G401 (cell line): ENCODE results near the gene NRIP1. TPM values are rescaled to one million over a fixed set of nuclear protein-coding genes. Genes with fewer than 3 reads are reported as not detected.

ENCODE experiments used
- DNase-seq: peaks from one replicate; pipeline ENCODE4 v3.0.0-alpha.2; 2015; ENCODE audit warnings: low spot score
- in situ Hi-C: cut with HindIII; loops from 2 replicates; pipeline ENCODE4 v1.10.0; 2016; ENCODE audit warnings: low sequenced_read_pairs, mixed read lengths
- total RNA-seq: library from RNA; depleted of rRNA; stranded (reverse); fragments of >200 nt; shearing (Covaris generic); gene quantifications from 2 replicates; pipeline ENCODE4 v1.2.3, GENCODE V29; 2014

Gene NRIP1
- total RNA-seq, 1 experiment from 2014 or later, result 56.4 TPM

DNA sequence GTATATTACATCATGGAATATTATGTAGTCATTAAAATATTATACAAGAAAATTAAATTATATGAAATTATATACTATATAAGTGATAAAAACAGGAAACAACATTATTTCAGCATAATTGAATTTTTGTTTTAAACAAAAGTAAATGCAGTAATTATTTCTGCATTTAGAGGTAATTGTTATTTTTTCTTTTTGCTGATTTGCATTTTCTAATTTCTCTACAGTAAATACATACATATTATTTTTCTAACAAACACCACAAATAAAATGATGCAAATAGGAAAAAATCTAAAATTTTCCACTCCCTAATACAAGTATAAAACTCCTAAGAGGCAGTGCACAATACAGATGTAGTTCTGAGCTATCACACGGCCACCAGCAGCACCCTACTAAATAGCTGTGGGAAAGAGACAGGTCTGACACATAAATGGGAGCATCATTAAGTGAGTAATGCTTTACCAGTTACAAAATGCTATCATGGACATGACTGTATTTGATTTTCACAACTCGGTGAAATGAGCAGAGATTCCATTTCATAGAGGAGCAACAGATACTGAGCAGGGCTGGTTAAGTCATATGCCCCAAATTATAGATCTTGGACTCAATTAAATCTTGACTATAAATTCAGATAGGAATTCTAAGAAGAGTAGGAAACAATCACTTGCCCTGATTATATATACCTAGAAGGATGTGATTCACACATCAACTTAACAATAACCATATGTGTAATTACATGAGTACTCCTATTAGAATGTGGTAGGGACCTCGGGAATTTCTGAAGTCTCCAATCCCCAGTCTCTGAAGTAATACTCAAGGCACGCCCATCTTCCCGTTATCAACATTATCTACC is 49.0 kb downstream of the NRIP1 start:
- no peak for DNase-seq
- in situ Hi-C loops, result no loop called here

DNA sequence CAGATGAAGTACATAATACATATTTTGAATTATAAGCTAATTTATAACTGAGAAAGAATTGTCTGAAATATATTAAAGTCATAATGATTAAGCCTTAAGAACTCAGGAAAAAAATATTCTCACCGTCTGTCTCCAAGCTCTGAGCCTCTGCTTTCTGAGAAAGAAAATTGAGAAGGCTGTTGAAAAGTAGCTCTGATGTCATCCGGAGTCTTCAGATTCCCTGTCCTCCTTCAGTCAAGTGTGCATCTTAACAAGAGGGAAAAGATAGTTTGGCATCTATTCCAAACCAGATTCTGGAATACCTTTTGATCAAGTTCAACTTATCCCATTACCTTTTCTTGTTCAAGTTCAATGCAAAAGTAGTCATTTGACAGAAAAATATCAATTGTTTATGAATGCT is 50.6 kb downstream of the NRIP1 start:
- in situ Hi-C loops, result no loop called here
- no peak for DNase-seq

DNA sequence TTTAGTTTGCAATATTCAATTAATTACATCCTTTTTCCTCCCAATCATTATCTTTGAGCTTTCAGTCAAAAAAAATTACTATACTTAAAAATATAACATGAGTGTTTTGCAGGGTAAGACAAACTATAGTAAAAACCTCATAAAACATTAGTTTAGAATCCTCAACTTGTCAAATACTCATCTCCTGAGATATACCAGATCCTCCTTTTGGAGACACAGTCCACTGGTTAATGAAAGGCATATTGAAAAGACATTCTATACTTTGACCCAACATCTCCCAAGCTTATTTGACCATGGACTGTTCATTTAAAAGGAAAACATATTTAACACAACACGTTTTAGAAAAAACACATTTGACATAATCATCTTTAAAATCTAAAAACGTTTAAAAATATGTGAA is 52.8 kb downstream of the NRIP1 start:
- no peak for DNase-seq
- in situ Hi-C loops, result no loop called here

DNA sequence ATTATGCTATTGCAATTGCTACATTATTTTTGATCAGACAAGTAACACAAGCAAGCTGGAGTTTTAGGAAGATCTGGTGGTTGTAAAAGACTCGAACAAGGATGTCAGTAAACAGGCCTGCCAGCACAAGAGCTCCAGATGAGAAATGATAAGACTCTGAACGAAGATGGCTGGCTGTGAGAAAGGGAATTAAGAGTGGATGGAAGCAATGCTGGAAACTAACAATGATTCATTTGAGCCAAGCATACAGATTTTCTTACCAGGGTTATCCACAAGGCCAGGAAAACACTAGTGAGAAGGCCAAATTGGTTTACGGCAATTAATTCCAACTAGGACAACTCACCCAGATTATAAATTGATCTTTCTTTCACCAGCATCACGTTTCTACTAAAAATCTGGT is 54.2 kb downstream of the NRIP1 start:
- in situ Hi-C loops, result no loop called here
- no peak for DNase-seq

DNA sequence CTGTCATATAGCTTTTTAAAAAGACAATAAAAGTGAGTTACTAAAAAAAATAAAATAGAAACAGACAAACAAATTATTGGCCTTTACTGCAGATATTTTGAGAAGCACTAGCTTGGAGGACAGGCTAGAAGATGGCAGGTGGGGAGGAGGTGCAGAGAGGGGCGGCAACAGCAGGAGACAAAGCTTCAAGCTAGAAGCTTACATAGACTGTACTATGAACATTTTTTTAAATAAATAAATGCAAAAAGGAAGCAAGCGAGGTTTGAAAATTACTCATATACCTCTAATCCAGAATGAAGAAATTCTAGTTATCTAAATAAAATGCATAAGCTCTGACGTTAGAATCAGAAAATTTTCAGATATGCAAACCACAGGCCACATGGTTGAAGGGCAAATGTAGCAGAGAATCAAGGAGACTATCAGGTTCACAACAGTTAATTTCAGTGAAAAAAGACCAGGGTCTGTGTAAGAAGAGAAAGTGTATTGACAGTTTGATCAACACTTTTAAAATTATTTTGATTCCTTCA is 54.9 kb downstream of the NRIP1 start:
- DNase-seq, result no peak
- in situ Hi-C loops, result no loop called here

DNA sequence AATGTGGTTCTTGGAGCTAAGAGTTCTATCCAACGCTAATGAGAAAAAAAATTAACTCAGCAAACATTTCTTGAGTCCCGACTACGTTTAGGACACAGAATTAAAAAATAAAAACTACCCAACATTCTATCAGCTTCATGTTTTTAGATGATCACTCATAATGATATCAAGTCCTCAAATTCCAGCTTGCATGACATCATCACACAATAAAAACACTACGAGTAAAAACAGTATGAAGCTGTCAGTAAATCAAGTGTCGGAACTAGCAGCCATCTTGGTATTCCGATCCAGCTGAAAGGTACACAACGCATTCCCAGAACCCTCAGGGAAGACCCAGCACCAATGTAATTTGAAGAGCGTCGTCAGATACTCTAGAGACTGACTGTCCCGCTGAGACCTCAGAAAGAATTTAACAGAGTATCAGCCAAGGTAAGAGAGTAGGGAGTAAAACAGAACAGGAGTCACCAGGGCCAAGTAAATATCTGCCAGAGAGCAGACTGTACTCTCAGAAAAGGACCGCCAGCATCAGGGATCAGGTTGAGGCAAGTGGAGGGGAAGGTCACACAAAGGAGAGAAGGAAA is 57.0 kb downstream of the NRIP1 start:
- in situ Hi-C loops, result no loop called here
- no peak for DNase-seq

DNA sequence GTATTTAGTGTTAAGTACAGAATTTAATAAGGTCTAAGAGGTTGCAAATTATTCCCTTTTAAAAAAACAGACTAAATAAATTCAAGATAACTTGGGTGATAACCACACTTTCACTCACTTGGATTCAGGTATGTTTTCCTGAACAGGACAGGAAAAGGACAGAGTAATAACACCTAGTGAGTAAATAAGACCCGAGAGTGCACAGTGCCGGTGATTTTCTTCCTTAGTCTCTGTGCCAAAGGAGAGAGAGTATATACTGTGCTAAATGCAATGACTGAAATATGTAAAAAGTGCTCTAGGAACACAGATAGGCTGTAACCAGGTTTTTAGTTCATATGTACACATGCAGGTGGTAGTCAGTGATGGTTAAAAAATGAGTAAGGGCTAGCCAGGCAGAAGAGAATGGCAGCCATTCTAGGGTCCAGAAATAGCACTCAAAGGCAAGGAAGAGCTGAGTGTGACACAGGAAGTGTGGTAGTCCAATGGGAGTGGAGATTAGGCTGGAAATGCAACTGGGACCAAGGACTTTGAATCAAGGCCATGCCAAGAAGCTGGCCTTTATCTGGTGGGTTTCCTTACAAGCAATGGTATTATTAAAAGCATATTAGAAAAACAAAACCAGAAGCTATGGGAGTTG is 58.1 kb downstream of the NRIP1 start:
- in situ Hi-C loops, result no loop called here

DNA sequence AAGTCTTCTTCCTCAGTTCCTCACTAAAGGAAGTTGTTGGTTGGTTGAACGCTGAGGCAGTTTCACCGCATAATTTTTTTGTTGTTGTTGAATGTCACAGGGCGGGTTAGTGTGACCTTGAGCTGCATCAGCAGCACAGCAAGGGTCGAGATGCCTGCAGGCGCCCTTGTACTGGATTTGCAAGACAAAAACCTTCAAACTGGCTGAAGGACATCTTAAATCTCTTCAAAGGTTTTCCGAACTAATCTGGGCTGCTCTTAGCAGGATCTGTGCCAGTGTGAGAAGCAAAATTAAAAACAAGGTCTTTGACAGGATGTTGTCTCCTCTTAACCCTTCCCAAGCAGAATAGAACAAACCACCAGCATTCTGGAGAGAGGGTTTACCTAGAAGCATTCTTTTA is 59.4 kb downstream of the NRIP1 start:
- peak; percentile 76 for DNase-seq
- in situ Hi-C loops, result no loop called here

More for the DNA sequence above, 58.1 kb downstream of the NRIP1 start:
- peak; percentile 53 for DNase-seq

DNA sequence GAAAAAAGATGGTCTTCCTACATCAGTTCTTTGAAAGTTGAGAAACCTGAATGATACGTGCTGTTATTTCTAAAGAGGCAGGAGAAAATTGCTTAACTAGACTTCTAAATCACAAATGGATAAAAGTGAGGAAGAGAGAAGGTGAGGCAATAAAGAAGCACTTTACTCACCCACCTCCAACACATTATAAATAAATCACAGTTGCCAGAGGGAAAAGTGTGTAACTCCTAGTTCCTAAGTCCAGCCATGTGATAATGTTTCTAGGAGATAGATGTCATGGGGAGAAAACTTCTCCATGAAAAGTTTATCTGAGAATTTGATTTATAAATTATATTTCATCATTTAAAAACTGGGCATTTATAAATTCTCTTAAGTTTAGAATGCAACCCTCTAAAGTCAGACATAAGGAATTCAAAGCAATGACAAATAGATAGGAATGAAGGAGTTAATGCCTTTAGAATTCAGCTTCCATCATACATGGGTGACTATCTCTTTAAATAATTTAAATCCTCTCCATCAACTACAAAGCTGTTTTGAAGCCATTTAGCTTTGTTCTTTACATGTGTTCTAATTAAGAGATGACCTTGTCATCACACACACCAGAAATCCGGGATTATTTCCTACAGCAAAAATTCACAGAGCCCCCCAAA is 60.0 kb downstream of the NRIP1 start:
- DNase-seq, result no peak
- in situ Hi-C loops, result no loop called here

DNA sequence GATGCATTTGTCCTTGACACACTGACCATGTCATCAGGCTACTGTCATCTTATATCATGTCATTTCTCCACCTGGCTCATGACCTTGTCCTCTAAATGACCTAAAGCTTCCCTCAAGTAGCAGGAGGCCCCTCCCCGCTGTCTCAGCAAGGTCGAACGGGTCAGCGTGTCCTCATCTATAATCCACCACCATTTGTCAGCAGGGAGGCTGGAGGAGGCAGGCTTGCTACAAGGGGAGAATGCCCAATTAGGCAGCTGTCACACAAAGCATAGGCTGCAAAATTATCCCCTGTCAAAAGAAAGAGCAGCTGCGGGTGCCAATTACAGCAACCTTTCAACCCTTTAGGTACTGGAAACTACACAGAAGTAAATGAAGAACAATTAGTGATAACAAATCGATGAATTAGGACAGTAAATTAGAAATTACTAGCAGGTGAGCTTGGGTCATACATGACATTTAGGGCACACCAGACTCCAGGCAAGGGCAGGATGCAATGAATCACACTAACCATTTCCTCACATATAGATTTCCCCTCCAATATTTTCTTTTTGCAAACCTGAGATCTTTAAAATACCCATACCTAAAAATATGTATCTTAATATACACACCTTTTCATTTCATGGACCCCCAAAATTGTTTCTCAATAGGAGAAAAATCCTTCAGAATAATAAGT is 61.2 kb downstream of the NRIP1 start:
- peak; percentile 62 for DNase-seq
- in situ Hi-C loops, result no loop called here

DNA sequence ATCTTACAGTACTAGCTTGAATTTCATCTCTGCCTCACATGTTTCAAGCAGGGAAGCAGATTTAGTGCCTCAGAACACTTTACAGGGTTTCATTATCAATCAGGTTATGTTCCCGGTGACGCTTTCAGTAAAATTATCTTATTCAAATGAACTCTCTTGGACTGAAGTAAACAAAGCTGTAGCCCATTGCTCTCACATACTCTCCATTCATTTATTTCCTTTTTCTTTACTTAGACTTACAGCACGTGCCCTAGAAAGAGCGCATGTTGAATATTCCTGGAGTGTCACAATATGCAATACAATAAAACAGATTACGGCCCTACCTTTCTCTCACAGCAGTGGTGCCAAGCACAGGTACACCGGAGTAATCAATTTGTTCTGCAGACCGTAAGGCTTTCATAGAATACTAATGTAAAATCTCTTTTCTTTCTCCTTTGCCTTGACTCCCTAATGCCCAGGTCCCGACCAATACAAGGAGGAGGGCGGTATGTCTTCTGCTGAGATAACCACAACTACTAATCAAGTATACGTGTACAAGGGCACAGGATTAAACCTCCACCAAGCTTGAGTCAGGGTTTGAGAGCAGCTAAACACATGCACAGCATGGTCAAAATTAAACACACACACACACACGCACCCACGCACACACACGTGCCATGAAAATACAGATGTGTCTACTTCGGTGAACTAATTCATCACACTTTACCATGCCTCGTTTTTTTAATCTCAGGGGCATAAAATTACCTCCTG is 62.8 kb downstream of the NRIP1 start:
- DNase-seq, result peak; percentile 57
- in situ Hi-C loops, result no loop called here

DNA sequence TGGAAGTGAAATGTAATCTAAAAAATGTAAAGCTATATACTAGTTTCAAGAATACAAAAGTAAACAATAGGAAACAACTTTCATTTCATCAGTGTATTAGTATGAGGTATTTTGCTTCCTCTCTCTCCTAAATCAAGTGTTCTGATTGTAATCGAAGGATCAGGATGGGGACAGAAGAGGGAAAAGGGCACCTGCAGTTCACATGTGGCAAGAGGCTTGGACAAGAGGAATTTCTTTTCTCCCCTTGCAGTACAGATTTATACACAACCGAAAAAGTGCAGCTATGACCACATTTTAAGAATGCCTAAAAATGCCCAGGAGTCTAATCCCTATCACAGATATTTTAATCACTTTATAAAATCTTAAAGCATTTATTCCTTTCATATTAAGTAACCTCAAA is 63.7 kb downstream of the NRIP1 start:
- DNase-seq, result peak; percentile 40
- in situ Hi-C loops, result no loop called here

DNA sequence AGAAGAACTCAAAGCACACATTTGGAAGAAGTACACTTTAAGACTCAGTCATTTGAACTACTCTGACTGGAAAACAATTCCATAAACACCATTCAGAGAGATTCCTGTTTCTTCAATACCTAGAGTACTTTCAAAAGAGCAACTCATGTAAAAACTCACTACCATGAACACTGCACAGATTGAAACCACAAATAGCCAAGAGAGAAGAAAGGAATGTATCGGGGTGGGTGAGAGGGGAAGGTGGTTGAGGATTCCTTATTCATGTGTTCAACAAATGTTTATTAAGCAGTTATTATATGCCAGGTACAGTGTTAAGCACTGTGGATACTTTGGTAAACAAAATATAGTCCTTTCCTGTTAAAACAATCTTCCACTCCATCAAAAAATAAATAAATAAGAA is 64.7 kb downstream of the NRIP1 start:
- in situ Hi-C loops, result no loop called here
- no peak for DNase-seq

DNA sequence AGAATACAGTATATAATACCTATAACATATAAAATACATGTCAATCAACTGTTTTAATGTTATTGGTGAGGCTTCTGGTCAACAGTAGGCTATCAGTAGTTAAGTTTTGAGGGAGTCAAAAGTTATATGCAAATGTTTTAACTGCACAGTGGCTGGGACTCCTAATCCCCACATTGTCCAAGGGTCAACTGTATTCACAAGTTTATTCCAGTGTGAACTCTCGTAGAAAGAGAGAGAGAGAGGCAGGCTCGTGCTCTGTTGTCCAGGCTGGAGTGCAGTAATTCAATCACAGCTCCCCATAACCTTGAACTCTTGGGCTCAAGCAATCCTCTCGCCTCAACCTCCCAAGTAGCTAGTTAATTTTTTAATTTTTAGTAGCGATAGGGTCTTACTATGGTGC is 66.0 kb downstream of the NRIP1 start:
- in situ Hi-C loops, result no loop called here

DNA sequence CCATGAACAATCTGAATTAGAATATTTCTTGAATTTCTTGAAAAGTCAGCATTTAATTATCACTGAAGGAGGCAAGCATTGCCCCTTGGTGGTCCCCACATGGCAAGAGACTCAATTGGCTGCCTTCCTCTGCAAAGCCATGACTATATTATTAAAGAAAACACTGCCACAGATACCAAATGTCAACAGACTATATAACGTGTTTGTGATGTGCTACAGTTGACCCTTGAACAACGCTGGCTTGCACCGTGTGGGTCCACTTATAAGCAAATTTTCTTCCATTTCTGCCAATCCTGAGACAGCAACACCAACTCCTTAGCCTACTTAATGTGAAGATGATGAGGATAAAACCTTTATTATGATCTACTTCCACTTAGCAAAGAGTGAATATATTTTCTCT is 66.5 kb downstream of the NRIP1 start:
- no peak for DNase-seq
- in situ Hi-C loops, result no loop called here

More for the DNA sequence above, 66.0 kb downstream of the NRIP1 start:
- DNase-seq, result no peak

DNA sequence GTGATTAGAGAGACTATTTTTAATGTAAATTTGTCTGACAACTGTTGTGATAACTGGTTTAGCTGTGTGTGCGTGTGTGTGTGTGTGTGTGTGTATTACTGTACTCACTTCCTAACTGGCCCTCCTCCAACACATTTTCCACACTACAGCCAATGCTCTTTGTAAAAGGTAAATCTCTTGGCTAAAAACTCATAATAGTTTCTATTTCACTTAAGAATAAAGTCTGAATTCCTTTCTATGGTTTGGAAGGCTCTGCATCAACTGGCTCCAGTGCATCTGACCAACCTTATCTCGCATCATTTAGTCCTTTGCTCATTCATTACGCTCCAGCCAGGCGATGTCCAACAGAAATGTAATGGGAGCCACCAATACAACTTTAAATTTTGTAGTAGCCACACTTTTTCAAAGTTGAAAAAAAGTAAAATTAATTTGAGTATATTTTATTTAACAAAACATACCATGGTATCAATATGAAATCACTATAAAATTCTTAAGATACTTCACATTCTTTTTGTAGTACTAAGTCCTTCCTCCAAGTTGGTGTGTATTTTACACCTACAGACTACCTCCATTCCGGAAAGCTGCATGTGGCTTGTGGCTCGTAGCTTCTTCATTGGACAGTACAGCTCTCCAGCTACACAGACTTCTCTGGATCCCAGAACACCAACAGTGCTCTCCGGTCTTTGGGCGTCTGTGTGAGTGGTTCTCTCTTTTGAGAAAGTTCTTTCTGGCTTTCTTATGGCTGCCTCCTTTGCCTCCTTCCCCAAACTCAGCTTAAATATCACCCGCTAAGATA is 68.9 kb downstream of the NRIP1 start:
- DNase-seq, result no peak
- in situ Hi-C loops, result no loop called here

DNA sequence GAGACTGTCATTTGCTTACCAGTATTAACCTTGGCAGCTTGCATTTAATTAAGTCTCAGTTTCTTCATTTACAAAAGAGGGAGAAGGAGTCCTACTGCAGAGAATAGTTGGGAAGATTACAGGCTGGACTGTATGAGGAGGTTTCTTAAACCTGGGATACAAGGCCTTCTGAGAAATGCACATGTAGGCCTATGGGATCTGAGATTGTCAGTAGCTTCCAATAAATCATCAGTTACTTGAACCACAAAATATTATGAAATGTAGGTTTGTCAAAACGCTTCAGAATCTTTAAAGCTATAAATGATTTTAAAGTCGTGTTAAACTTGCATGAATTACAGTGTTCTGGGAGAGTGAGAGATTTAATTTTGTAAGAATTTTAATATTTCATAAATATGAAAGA is 69.6 kb downstream of the NRIP1 start:
- DNase-seq, result no peak
- in situ Hi-C loops, result no loop called here

DNA sequence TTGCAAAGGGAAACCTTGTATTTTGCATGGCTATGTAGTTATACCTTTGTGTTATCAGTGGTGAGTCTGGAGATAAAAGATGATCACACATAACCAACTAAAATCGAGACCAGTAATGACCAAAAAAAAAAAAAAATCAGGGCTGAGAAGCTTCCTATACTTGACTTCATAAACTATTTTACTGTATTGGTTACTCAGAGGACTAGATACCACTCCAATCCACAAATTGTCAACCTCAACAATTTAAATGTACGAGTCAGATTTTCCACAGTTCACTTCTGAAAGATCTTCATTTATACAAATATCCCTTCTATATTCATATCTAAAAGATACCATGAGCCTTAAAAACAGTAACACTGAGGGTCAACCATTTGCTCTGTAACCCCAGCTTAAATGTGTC is 71.7 kb downstream of the NRIP1 start:
- in situ Hi-C loops, result no loop called here
- DNase-seq, result no peak
